Neural crest cell (in vitro differentiated cells): ENCODE measurements around the gene ZNF318. TPM values are rescaled to one million over a fixed set of nuclear protein-coding genes. Genes with fewer than 3 reads are reported as not detected.
A peak's percentile ranks its signal among the peaks of the same experiment; 100 is the strongest.
"Not testable (repeated sequence)": the region's sequence is repeated elsewhere in the genome, so short reads cannot be mapped to it uniquely, and the experiment has no call there.

Experiments used
- DNase-seq: peaks from one replicate; pipeline ENCODE4 v3.0.0; 2021; ENCODE audit warnings: low read depth, mixed read lengths, low spot score
- H3K27ac Mint-ChIP-seq: one replicate; pipeline ENCODE4 v1.8.0; 2021; ENCODE audit warnings: mild to moderate bottlenecking, mixed read lengths; ENCODE audit not compliant: unreplicated experiment
- H3K27me3 Mint-ChIP-seq: 2 replicates; pipeline ENCODE4 v1.8.0; 2021; ENCODE audit warnings: low read depth, mild to moderate bottlenecking, mixed read lengths
- H3K36me3 Mint-ChIP-seq: 2 replicates; pipeline ENCODE4 v1.8.0; 2021; ENCODE audit warnings: low read depth, mild to moderate bottlenecking, mixed read lengths
- H3K4me1 Mint-ChIP-seq: 2 replicates; pipeline ENCODE4 v1.8.0; 2021; ENCODE audit warnings: mixed read lengths
- H3K4me3 Mint-ChIP-seq: one replicate; pipeline ENCODE4 v1.8.0; 2021; ENCODE audit warnings: mild to moderate bottlenecking, mixed read lengths
- H3K9me3 Mint-ChIP-seq: 2 replicates; pipeline ENCODE4 v1.8.0; 2021; ENCODE audit warnings: mixed read lengths
- total RNA-seq: library from RNA; stranded (reverse); gene quantifications from 2 replicates; pipeline ENCODE4 v1.2.1, GENCODE V29; 2021
- TF ChIP-seq, protein P1 (sequence below): fragments of 200-600 bp; sonication (generic); conservative IDR thresholded peaks from 2 replicates; pipeline ENCODE4 v1.5.0; 2021; ENCODE audit warnings: antibody characterized with exemption, mild to moderate bottlenecking

The ZNF318 gene
- total RNA-seq, 1 donor from 2014 or later: 26.2 TPM

GRCh38 chr6:43391440-43392031, 22.1 kb upstream of the ZNF318 start:
- Mint-ChIP-seq H3K27me3 (peaks cover 5% of the 10 kb centered on the region), H3K9me3 (no peaks in the 10 kb centered on the region), H3K27ac (no peak overlapping the region), H3K4me3 (no peak overlapping the region), H3K36me3 (no peaks in the 10 kb centered on the region), H3K4me1 (peaks cover 16% of the 10 kb centered on the region)
- DNase-seq: no peak
- TF ChIP-seq, protein P1, sequence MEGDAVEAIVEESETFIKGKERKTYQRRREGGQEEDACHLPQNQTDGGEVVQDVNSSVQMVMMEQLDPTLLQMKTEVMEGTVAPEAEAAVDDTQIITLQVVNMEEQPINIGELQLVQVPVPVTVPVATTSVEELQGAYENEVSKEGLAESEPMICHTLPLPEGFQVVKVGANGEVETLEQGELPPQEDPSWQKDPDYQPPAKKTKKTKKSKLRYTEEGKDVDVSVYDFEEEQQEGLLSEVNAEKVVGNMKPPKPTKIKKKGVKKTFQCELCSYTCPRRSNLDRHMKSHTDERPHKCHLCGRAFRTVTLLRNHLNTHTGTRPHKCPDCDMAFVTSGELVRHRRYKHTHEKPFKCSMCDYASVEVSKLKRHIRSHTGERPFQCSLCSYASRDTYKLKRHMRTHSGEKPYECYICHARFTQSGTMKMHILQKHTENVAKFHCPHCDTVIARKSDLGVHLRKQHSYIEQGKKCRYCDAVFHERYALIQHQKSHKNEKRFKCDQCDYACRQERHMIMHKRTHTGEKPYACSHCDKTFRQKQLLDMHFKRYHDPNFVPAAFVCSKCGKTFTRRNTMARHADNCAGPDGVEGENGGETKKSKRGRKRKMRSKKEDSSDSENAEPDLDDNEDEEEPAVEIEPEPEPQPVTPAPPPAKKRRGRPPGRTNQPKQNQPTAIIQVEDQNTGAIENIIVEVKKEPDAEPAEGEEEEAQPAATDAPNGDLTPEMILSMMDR: no peak

DNA sequence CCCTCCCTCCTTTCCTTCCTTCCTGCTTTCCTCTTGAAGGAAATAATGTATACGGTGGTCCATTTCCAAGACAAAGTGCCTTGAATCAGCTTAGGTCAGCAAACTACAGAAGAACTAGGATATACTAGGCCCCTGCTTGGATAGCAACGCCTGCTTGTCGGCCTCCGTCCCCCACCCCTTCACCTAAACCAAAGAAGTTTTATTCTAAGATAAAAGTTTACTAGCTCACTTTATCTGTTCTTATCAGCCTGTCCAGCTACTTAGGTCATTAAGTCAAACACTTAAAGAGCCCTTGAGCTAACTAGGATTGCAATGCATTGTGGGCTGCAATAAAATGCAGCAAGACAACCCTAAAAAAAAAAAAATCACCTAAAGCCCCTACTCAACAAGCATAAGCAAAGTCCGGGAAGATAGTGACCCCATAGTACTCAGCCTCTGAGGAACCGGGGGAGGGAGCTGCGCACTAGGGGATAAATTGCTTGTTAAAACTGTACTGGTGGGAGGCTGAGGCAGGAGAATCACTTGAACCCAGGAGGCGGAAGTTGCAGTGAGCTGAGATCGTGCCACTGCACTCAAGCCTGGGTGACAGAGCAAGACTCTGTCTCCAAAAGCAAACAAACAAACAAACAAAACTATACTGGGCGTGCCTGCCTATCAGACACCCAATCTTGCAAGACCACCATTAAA, 21.4 kb upstream of the ZNF318 start:
- not testable (repeated sequence) for H3K36me3 Mint-ChIP-seq, DNase-seq, H3K27ac Mint-ChIP-seq, H3K4me3 Mint-ChIP-seq, H3K9me3 Mint-ChIP-seq, H3K27me3 Mint-ChIP-seq
- H3K4me1 Mint-ChIP-seq: peaks cover 16% of the 10 kb centered on the region

DNA sequence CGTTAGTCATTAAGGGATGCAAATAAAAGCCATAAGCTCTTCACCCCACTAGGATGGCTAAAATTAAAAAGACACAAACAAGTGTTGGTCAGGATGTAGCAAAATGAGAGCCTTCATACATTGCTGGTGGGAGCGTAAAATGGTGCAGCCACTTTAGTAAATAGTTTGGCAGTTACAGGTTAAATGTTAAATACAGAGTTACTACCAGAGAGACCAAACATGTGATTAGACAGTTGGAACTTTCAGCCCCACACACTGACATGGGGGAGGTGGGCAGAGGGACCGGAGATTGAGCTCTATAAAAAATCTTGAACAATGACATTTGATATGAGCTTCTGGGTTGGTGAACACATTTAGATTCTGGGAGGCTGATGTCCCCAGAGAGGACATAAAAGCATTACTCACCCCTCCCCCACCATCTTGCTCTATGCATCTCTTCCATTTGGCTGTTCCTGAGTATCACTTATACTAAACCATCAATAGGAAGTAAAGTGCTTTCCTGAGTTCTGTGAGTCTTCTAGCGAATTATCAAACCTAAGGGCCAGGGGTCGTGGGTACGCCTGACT, 20.4 kb upstream of the ZNF318 start:
- no peak for DNase-seq
- peaks cover 16% of the 10 kb centered on the region for H3K4me1 Mint-ChIP-seq
- TF ChIP-seq, protein P1: no peak
- H3K36me3 Mint-ChIP-seq: no peaks in the 10 kb centered on the region
- H3K4me3 Mint-ChIP-seq: no peak overlapping the region
- no peak overlapping the region for H3K27ac Mint-ChIP-seq
- no peaks in the 10 kb centered on the region for H3K9me3 Mint-ChIP-seq
- H3K27me3 Mint-ChIP-seq: peaks cover 11% of the 10 kb centered on the region

GRCh38 chr6:43386492-43386891, 17.0 kb upstream of the ZNF318 start:
- DNase-seq: no peak
- TF ChIP-seq, protein P1: peak; percentile 65
- Mint-ChIP-seq H3K4me1 (peaks cover 8% of the 10 kb centered on the region), H3K9me3 (no peaks in the 10 kb centered on the region), H3K36me3 (no peaks in the 10 kb centered on the region), H3K27ac (no peak overlapping the region), H3K27me3 (peaks cover 18% of the 10 kb centered on the region), H3K4me3 (no peak overlapping the region)

- DNase-seq: no peak
- Mint-ChIP-seq H3K36me3 (no peaks in the 10 kb centered on the region), H3K4me3 (no peak overlapping the region), H3K4me1 (no peaks in the 10 kb centered on the region), H3K27ac (no peak overlapping the region), H3K27me3 (peaks cover 36% of the 10 kb centered on the region), H3K9me3 (no peaks in the 10 kb centered on the region)
- TF ChIP-seq, protein P1: no peak
Observed at GRCh38 chr6:43383021-43383667, 13.7 kb upstream of the ZNF318 start.

DNA sequence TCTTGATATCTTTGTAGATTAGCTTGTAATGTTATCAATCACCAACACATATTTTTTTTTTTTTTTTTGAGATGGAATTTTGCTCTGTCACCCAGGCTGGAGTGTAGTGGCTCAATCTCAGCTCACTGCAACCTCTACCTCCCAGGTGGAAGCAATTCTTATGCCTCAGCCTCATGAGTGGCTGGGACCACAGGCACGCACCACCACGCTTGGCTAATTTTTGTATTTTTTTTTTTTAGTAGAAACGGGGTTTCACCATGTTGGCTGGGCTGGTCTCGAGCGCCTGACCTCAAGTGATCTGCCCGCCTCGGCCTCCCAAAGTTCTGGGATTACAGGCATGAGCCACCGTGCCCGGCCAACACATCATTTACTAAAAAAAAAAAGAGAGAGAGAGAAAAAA, 11.4 kb upstream of the ZNF318 start:
- H3K4me1 Mint-ChIP-seq, H3K9me3 Mint-ChIP-seq, DNase-seq, H3K36me3 Mint-ChIP-seq, H3K27ac Mint-ChIP-seq, H3K4me3 Mint-ChIP-seq: not testable (repeated sequence)
- H3K27me3 Mint-ChIP-seq: peaks cover 36% of the 10 kb centered on the region
